Fibroblast of lung (primary cell): ENCODE results near the gene MYO1E. TPM values are rescaled to one million over a fixed set of nuclear protein-coding genes. Genes with fewer than 3 reads are reported as not detected.

Experiments used
- DNase-seq, 2 donors: peaks; one replicate each; pipeline versions ENCODE4 v3.0.0 to v3.0.0-alpha.2; 2010; ENCODE audit warnings: low read depth in 2 of 2
- H2AFZ ChIP-seq: 2 replicates; pipeline ENCODE4 v1.5.1; 2012; ENCODE audit warnings: low read length, control low read depth, inconsistent platforms
- H3K27ac ChIP-seq: 2 replicates; pipeline ENCODE4 v1.5.1; 2011; ENCODE audit warnings: low read length, control low read depth; ENCODE audit not compliant: insufficient read depth
- H3K27me3 ChIP-seq: 2 replicates; pipeline ENCODE4 v1.5.1; 2011; ENCODE audit warnings: mild to moderate bottlenecking, low read length; ENCODE audit not compliant: control insufficient read depth, insufficient read depth
- H3K36me3 ChIP-seq: 2 replicates; pipeline ENCODE4 v1.5.1; 2011; ENCODE audit warnings: low read length; ENCODE audit not compliant: control insufficient read depth, insufficient read depth
- H3K4me1 ChIP-seq: 2 replicates; pipeline ENCODE4 v1.5.1; 2011; ENCODE audit warnings: low read length; ENCODE audit not compliant: control insufficient read depth, insufficient read depth; ENCODE audit errors: extremely low read depth
- H3K4me2 ChIP-seq: 2 replicates; pipeline ENCODE4 v1.5.1; 2011; ENCODE audit warnings: low read length, control low read depth; ENCODE audit not compliant: insufficient read depth; ENCODE audit errors: extremely low read depth
- H3K4me3 ChIP-seq, 4 experiments: fragments of 200-600 bp in 1 of 4; sonication (generic) in 1 of 4; replicated peaks in 1 of 4; 2 replicates each; pipeline ENCODE4 v1.5.1; 2011 to 2016; ENCODE audit warnings: low read length in 4 of 4, low read depth in 3 of 4, mild to moderate bottlenecking in 3 of 4, control low read depth in 2 of 4, inconsistent platforms in 1 of 4, mixed read lengths in 1 of 4; ENCODE audit not compliant: insufficient read depth in 1 of 4; ENCODE audit errors: control extremely low read depth in 1 of 4
- H3K79me2 ChIP-seq: 2 replicates; pipeline ENCODE4 v1.5.1; 2012; ENCODE audit warnings: mild to moderate bottlenecking, low read length, inconsistent platforms; ENCODE audit not compliant: control insufficient read depth, insufficient read depth
- H3K9ac ChIP-seq: 2 replicates; pipeline ENCODE4 v1.5.1; 2011; ENCODE audit warnings: mild to moderate bottlenecking, low read length, control low read depth; ENCODE audit not compliant: insufficient read depth
- H3K9me3 ChIP-seq: 2 replicates; pipeline ENCODE4 v1.5.1; 2012; ENCODE audit warnings: low read depth, low read length; ENCODE audit not compliant: control insufficient read depth, insufficient read depth
- H4K20me1 ChIP-seq: 2 replicates; pipeline ENCODE4 v1.5.1; 2011; ENCODE audit warnings: low read length; ENCODE audit not compliant: control insufficient read depth, insufficient read depth; ENCODE audit errors: extremely low read depth
- CTCF ChIP-seq, 2 donors: IDR thresholded peaks in 1 of 2; conservative IDR thresholded peaks in 1 of 2; 1 replicate in 1 of 2; 2 replicates in 1 of 2; pipeline ENCODE4 v1.5.1; 2011 to 2012; ENCODE audit warnings: low read length in 2 of 2, control low read depth in 1 of 2, inconsistent platforms in 1 of 2, low read depth in 1 of 2, mild to moderate bottlenecking in 1 of 2
- EZH2 ChIP-seq: IDR thresholded peaks from 2 replicates; pipeline ENCODE4 v1.5.1; 2012; ENCODE audit warnings: low read length, control low read depth, mild to moderate bottlenecking; ENCODE audit errors: missing control alignments
- polyA plus RNA-seq, 2 donors: library from polyadenylated mRNA; depleted of rRNA in 1 of 2; stranded (reverse) in 1 of 2; unstranded in 1 of 2; fragments of >200 nt; gene quantifications; 2 replicates each; pipeline ENCODE4 v1.2.1, GENCODE V29; 2011 to 2012; ENCODE audit warnings: missing spikeins in 1 of 2
- total RNA-seq: library from RNA; depleted of rRNA; stranded (reverse); fragments of >200 nt; gene quantifications from 2 replicates; pipeline ENCODE4 v1.2.1, GENCODE V29; 2014

Gene MYO1E
- total and polyA plus RNA-seq, 2 donors (not counting 1 experiment from before 2014, with no cell fraction given): 27.6 to 84.0 TPM

- H3K4me2 ChIP-seq: no peak overlapping the region
- TF ChIP-seq EZH2 (no peak), CTCF (conservative IDR thresholded peaks at IDR 0.05 in 1 of 2, IDR thresholded peaks at IDR 0.05 in 1 of 2; ENCODE audit: low read depth in 1 of 2, low read length in 2 of 2) (no peak)
- peaks cover 18% of the 10 kb centered on the region for H3K36me3 ChIP-seq
- no peak overlapping the region for H3K4me3 ChIP-seq
- H3K27me3 ChIP-seq: no peaks in the 10 kb centered on the region
- no peak overlapping the region for H2AFZ ChIP-seq
- H3K9ac ChIP-seq: no peak overlapping the region
- H4K20me1 ChIP-seq: no peaks in the 10 kb centered on the region
- no peaks in the 10 kb centered on the region for H3K9me3 ChIP-seq
- H3K79me2 ChIP-seq: no peaks in the 10 kb centered on the region
- H3K4me1 ChIP-seq: no peaks in the 10 kb centered on the region
- no peak for DNase-seq
- H3K27ac ChIP-seq: no peak overlapping the region
Measured at GRCh38 chr15:59157396-59157795, 215.3 kb downstream of the MYO1E start.

- TF ChIP-seq EZH2 (no peak), CTCF (conservative IDR thresholded peaks at IDR 0.05 in 1 of 2, IDR thresholded peaks at IDR 0.05 in 1 of 2; ENCODE audit: low read depth in 1 of 2, low read length in 2 of 2) (no peak)
- H4K20me1 ChIP-seq: no peaks in the 10 kb centered on the region
- H3K9me3 ChIP-seq: no peaks in the 10 kb centered on the region
- H2AFZ ChIP-seq: no peak overlapping the region
- H3K79me2 ChIP-seq: no peaks in the 10 kb centered on the region
- peaks cover 14% of the 10 kb centered on the region for H3K36me3 ChIP-seq
- H3K9ac ChIP-seq: no peak overlapping the region
- no peaks in the 10 kb centered on the region for H3K27me3 ChIP-seq
- no peaks in the 10 kb centered on the region for H3K4me1 ChIP-seq
- no peak overlapping the region for H3K27ac ChIP-seq
- DNase-seq: no peak
- no peak overlapping the region for H3K4me2 ChIP-seq
- H3K4me3 ChIP-seq: no peak overlapping the region
Measured at GRCh38 chr15:59155431-59155830, 217.2 kb downstream of the MYO1E start.

- Histone ChIP-seq H3K4me2 (no peak overlapping the region), H3K9me3 (no peaks in the 10 kb centered on the region), H3K4me3 (no peak overlapping the region), H2AFZ (no peak overlapping the region), H3K36me3 (peaks cover 14% of the 10 kb centered on the region), H4K20me1 (no peaks in the 10 kb centered on the region), H3K4me1 (no peaks in the 10 kb centered on the region), H3K27ac (no peak overlapping the region), H3K79me2 (no peaks in the 10 kb centered on the region), H3K9ac (no peak overlapping the region), H3K27me3 (no peaks in the 10 kb centered on the region)
- no peak for DNase-seq
- TF ChIP-seq EZH2 (no peak), CTCF (conservative IDR thresholded peaks at IDR 0.05 in 1 of 2, IDR thresholded peaks at IDR 0.05 in 1 of 2; ENCODE audit: low read depth in 1 of 2, low read length in 2 of 2) (no peak)
Measured at GRCh38 chr15:59154243-59154642, 218.4 kb downstream of the MYO1E start.
